ENCODE results near the gene OR2T1.

OR2T1 gene, protein sequence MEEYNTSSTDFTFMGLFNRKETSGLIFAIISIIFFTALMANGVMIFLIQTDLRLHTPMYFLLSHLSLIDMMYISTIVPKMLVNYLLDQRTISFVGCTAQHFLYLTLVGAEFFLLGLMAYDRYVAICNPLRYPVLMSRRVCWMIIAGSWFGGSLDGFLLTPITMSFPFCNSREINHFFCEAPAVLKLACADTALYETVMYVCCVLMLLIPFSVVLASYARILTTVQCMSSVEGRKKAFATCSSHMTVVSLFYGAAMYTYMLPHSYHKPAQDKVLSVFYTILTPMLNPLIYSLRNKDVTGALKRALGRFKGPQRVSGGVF

GRCh38 chr1:248402748-248403147 lies at the start of gene OR2T1:
OR2T1 (plus strand) TSS chr1:248403048; CDS start chr1:248406148, 3,100 bp downstream.
- TF ChIP-seq POLR2A (IDR thresholded peaks at IDR 0.05; ENCODE audit: low read depth, low read length): no peak
- FAIRE-seq (no peak), DNase-seq (ENCODE audit: insufficient read length, low spot score) (no peak)

- TF ChIP-seq POLR2A (IDR thresholded peaks at IDR 0.05; ENCODE audit: low read depth, low read length): no peak
- no peak for FAIRE-seq
- DNase-seq (ENCODE audit: insufficient read length, low spot score): no peak
Measured at GRCh38 chr1:248359415-248359814, 43.4 kb upstream of the OR2T1 start.

GRCh38 chr1:248361121-248361715 lies 41.6 kb upstream of the OR2T1 start, which contains the start of gene OR2T4:
OR2T4 (plus strand) TSS chr1:248361665; CDS start chr1:248361665, 0 bp downstream.
- DNase-seq (ENCODE audit: insufficient read length, low spot score) (no peak), FAIRE-seq (no peak)
- TF ChIP-seq POLR2A (IDR thresholded peaks at IDR 0.05; ENCODE audit: low read depth, low read length): no peak

DNA sequence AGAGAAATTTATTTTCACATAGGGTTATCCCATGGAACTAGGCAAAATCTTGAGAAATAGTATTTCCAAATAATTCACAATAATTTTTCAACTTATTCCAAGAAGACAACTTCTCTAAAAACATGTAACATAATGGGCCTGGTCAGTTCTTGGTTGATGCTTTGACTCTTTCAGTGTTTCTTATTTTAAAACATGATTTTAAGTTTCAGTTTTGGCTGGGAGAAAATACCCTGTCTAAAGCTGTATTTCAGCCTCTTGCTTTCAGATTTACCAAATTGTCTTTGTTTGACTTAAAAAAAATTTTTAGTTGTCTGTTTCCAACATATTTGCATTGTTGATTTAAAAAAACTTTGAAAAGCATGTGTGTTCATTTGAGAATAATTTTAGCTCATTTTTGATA lies 36.2 kb upstream of the OR2T1 start:
- no peak for FAIRE-seq
- no peak for DNase-seq (ENCODE audit: insufficient read length, low spot score)
- TF ChIP-seq POLR2A (IDR thresholded peaks at IDR 0.05; ENCODE audit: low read depth, low read length): no peak

DNA sequence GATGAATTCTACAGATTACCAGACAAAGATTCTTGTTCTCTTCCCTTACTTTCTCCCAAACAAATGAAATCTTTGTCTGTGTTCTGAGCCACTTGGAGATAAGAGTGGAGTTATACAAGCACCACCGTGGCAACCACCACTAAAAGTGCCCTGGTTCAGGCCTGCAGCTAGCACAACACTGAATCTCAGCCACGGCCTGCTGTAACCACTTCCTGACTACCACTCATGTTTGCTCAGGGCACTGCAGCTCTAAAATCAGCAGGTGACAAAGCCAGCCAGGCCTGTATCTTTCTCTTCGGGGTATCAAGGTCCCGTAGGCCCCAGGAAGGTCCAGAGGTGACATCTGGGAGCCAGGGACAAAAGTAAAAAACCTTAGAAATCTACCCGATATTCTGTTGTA lies 30.5 kb upstream of the OR2T1 start:
- no peak for TF ChIP-seq POLR2A (IDR thresholded peaks at IDR 0.05; ENCODE audit: low read depth, low read length)
- no peak for FAIRE-seq

GRCh38 chr1:248373761-248374160 lies 29.1 kb upstream of the OR2T1 start:
- no peak for TF ChIP-seq POLR2A (IDR thresholded peaks at IDR 0.05; ENCODE audit: low read depth, low read length)
- no peak for FAIRE-seq
- DNase-seq (ENCODE audit: insufficient read length, low spot score): no peak

More for the DNA sequence above, 30.5 kb upstream of the OR2T1 start:
- no peak for DNase-seq (ENCODE audit: insufficient read length, low spot score)

DNA sequence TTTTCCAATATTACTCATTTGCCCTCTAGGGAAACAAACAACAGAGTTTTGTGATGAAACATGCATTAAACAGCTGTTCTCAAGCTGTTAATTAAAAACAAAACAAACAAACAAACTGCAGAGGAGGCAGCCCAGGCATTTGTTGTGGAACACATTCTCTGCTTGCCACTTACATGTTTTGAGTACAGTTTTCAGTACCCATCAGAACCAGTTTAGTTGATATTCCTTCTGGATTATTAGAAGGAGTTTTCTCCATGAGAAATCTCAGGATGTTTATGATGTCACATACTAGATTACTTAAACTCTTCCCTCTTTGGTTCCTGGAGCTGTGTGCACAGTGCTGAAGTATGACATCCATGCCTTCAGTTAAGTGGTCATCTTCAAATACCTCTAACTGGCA lies 27.4 kb upstream of the OR2T1 start, which contains the start of gene OR2T6:
TSS of gene OR2T6 (plus strand) at position 301 of the 400 bp plus-strand sequence. CDS start 11,863 bp downstream, outside the sequence.
- FAIRE-seq (no peak), DNase-seq (ENCODE audit: insufficient read length, low spot score) (no peak)
- no peak for TF ChIP-seq POLR2A (IDR thresholded peaks at IDR 0.05; ENCODE audit: low read depth, low read length)

GRCh38 chr1:248376916-248377315 lies 25.9 kb upstream of the OR2T1 start:
- no peak for TF ChIP-seq POLR2A (IDR thresholded peaks at IDR 0.05; ENCODE audit: low read depth, low read length)
- FAIRE-seq (no peak), DNase-seq (ENCODE audit: insufficient read length, low spot score) (no peak)

DNA sequence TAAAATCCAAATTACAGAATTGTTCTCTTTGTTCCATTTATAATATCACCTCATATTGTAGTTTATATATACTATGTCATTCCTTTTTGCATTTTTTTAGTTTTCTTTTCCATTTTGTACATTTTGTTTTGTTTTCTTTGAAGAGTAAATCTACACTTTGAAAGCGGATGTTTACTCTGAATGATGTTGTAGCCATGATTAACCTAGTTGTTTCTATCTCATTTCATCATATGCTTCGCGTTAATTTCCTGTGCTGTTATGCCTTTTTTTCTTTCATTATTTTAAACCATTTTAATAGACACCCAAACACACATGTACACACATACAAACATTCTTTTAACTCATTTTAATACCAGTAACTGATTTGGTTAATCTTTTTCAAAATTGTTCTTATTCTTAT lies 22.0 kb upstream of the OR2T1 start:
- FAIRE-seq: no peak
- DNase-seq (ENCODE audit: insufficient read length, low spot score): no peak
- TF ChIP-seq POLR2A (IDR thresholded peaks at IDR 0.05; ENCODE audit: low read depth, low read length): no peak

DNA sequence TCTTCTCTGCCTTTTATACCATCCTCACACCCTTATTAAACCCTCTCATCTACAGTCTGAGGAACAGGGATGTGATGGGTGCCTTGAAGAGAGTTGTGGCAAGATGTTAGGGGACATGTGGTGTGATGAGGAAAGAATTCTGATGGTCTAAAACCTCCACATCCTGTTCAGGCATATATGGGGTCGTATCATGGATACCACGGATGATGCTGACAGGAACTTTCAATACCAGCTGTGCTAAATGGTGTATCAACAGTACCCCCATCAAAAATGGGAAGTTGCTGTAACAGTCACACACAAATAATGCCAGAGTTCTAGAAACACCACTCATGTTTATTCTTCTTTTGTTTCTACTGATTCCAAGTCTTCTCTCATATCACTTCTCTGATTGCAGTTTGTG lies 14.4 kb upstream of the OR2T1 start:
- no peak for TF ChIP-seq POLR2A (IDR thresholded peaks at IDR 0.05; ENCODE audit: low read depth, low read length)
- FAIRE-seq (no peak), DNase-seq (ENCODE audit: insufficient read length, low spot score) (no peak)

- FAIRE-seq (no peak), DNase-seq (ENCODE audit: insufficient read length, low spot score) (no peak)
- TF ChIP-seq POLR2A (IDR thresholded peaks at IDR 0.05; ENCODE audit: low read depth, low read length): no peak
Measured at GRCh38 chr1:248393050-248393449, 9.8 kb upstream of the OR2T1 start.

GRCh38 chr1:248404024-248404423 lies 1.2 kb downstream of the OR2T1 start:
- no peak for TF ChIP-seq POLR2A (IDR thresholded peaks at IDR 0.05; ENCODE audit: low read depth, low read length)
- DNase-seq (ENCODE audit: insufficient read length, low spot score) (no peak), FAIRE-seq (peak; percentile 94)

DNA sequence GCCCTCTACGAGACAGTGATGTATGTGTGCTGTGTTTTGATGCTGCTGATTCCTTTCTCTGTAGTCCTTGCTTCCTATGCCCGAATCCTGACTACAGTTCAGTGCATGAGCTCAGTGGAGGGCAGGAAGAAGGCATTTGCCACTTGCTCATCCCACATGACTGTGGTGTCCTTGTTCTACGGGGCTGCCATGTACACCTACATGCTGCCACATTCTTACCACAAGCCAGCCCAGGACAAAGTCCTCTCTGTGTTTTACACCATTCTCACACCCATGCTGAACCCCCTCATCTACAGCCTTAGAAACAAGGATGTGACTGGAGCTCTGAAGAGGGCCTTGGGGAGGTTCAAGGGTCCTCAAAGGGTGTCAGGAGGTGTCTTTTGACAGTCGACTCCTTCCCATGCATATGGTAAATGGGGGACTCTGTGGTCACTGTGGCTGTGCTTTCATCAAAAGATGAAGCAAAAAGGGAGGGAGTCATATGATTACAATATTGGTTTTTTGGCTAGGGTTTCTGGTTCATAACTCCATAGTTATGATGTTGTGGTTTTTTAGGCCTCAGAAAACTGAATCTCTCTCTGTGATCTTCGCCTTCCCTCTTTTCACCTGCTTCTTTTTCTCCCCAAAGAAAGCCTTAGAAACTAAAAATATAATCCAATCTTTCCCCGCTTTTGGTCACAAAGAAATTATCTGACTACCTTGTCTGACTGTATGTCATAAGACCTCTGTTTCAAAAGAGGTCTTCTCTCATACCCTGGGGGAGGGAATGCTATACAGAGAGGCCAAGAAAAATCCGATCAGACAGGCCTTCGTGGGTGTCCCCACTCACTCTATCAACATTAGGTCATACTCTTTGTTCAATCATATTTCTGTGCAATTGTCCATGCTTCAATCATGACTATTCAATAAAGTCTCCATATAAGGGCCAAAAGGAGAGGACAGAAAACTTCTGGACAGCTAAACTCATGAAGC lies 4.2 kb downstream of the OR2T1 start:
- no peak for TF ChIP-seq POLR2A (IDR thresholded peaks at IDR 0.05; ENCODE audit: low read depth, low read length)
- FAIRE-seq (no peak), DNase-seq (ENCODE audit: insufficient read length, low spot score) (no peak)

- DNase-seq (ENCODE audit: insufficient read length, low spot score) (no peak), FAIRE-seq (no peak)
- no peak for TF ChIP-seq POLR2A (IDR thresholded peaks at IDR 0.05; ENCODE audit: low read depth, low read length)
Measured at GRCh38 chr1:248416226-248416625, 13.4 kb downstream of the OR2T1 start.

All from H54 (cell line).